NCI-H146 treated with DMSO at 0.1 percent for 48 hours (cell line): Measurements from ENCODE around the gene GRIP2.

Source experiments
- DNase-seq: peaks from one replicate; lab custom pipeline; 2025; ENCODE audit not compliant: unreplicated experiment; lab: John Stamatoyannopoulos, UW

GRIP2 gene

DNA sequence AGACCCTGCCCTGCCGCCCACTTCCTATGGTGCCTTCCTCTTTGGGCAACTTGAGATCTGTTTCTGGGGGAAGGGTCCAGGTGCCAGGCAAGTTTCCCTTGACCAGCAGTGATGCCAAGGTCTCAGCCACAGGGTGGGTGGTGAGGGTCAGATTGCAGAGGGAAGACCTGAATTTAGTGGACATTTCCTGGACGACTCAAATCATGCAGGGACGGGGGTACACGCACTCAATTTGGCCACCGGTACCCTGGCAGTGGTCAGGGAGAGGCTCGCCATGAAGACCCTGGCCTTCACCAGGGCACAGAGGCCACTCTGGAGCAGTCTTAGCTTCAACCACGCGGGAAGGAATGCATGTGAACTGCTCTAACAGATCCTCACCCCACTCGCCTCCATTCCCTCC is 1.5 kb upstream of the GRIP2 start:
- DNase-seq: no peak

DNA sequence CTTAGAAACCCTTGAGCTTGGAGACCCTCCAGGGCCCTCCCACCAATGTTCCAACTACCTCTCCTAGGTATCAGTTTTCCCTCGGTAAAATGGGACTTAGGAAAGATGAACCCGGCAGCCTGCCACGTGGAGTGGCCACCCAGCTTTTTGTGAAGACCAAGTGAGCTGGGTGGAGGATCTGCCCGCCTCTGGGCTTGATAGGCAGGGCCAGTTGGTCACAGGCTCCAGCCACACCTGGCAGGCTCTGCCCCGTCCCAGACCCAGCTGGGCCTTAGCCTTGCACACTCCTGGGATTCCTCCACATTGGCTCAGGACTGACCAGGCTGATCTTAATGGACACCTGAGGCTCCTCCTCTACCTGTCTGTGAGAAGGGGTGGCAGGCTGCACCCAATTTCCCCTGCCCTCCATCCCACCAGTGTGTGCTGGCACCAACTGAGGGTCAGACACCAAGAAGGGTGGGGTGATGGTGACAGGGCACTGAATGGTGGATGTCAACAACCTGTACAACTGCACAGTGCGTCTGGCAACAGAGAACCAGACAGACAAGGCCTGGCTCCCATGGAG is 761 bp upstream of the GRIP2 start:
- DNase-seq: no peak

DNA sequence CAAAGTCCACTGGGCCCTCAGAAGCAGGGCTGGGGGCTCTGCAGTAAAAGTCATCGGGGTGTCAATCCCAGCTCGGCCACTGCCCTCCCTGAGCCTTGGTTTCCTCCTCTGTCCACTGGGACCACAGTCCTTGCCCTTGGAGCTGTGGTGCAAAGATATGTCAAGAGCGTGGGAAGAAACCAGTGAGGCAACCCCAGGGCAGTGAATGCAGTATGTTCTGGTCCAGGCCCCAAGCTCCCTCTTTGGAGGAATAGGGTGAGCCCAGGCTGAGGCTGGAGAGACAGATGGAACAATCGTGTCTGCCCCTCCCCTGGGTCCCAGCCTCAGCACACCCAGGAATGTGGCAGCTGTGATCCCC is 779 bp downstream of the GRIP2 start:
- no peak for DNase-seq

DNA sequence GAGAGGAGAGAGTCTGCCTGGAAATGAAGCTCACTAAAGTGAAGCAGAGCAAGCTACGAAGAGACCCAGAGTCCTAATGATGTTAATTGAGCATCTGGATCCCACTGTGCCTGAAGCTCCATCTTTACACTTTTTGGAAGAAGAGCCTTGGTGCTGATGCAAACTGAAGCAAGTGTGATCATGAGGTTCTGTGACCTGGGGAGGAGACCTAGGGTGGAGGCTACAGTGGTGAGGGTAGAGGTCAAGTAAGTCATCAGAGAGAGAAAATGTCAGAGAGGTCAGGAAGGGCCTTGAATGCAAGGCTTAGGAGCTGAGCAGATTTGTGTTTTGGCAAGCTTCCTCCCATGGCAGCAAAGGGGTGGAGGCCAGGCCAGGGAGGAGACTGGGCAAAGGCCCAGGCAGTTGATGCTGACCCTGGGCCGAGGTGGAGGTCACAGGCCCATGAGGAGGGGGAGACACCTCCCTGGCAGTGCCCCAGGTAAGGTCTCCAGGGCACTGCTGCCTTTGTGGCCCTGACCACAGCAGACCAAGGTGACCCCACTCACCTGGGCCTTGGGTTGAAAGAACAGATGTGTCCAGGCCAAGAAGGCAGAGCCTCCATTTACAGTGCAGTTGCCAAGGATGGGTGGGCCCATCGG is 1.6 kb downstream of the GRIP2 start:
- DNase-seq: no peak

DNA sequence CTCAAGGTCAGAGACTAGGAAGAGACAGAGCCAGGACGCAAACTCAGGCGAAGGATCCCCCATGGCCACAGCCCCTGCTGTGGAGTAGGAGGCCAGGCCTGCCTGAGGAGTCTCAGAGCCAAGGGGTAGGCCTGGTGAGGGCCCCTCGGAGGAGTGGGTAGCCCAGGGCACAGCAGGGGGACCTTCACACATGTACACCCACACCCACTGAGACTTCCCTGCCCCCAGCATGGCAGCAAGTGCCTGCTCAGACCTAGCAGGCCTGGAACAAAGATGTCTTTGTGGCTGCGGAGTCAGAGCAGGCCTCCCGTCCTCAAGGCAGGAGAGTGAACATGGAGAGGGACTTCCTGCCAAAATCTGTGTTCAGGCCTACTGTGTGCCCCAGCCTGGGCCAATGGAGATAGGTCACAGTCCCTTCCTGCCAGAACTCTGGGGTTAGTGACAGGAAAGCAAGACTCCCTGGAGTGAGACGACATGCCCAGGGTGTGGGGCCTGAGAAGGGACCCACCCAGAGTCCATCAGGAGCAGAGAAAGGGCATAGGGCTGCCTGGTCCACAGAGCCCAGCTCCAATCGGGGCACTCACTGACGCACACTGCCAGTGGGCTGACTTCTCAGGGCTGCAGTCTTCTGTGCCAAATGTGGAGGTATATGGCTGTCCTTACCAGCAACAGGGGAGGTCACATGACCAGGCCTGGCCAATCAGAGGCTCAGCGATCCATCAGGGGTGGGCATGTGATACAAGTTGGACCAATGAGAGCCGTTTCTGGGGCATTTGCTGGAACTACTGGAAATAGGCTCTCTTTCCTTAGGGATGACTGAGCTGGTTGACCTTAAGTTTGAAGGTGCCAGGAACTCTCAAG is 2.3 kb downstream of the GRIP2 start:
- no peak for DNase-seq

DNA sequence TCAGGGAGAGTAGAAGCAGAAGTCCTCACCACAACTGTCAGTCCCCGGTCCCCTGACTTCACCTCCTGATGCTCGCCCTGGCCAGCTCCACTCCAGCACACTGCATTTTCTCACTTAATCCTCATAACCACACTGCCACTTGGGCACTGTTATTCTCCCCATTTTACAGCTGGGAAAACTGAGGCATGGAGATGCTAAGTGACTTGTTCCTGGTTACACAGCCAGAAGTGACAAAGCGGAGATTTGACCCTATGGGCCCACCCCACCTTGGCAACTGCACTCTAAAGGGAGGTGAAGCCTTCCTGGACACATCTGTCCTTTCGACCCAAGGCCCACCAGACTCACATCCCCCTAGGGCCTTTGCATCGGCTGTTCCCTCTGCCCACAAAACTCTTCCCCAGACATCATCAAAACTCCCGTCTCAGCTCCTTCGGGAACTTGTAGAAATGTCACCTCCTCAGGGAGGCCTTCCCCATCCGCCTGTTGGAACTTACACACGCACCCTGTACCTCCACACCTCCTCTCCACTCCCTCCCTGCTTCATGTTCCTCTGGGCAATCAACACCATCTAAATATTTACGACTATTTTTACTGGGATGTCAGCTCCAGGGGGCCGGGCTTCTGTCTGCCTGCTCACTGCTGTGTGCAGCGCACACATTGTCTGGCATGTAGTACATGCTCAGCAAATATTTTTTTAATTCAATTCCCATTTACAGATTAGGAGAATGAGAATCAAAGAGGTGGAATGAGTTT is 3.1 kb downstream of the GRIP2 start:
- no peak for DNase-seq

DNA sequence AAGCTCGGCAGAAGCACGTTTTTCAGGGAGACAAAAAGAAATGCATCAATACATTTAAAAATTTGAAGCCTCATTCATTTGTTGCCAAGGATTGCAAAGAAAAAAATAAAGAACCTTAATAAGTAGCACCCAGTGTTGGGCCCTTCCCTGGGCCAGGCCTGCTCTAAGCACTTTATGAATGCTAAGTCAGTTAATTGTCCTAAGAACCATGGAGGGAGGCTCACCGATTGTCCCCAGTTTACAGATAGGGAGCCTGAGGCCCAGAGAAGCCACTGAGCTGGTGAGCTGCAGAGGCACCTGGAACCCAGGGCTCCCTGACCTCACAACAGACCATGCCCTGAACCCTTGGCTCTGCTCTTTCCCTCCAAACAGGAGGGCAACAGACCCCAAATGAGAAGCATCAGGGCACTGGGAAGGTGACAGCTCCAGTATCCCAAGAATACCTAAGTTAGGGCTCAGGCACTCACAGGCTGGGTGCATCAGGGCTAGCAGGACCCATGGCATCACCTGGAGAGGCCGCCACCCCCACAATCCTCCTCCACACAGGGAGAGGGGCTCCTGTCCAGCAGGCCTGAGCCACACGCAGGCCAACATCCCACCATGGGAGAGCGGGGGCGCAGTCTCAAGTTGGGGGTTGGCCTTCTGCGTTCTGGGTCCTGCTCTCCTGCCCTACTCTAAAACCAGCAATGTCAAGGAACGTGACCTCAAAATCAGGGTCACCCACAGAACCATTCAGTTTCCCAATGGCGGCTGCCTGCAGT is 3.9 kb downstream of the GRIP2 start:
- DNase-seq: no peak

DNA sequence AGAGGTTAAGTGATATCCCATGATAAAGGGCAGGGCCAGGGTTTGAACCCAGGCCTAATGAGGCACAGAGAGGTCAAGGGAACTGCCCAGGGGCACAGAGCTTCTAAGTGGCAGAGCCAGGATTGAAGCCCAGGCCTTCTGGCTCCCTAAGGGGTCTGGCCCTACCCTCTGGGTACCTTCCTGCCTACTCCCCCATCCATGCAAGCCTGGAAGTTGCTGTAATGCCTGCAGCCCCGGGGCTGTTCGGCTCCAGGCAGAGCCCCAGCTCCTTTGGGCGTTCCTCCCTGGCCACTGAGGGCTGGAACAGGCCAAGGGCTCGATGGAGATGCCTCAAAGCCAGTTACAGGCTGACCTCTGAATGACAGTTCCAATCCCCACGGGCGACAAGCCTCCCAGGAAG is 4.5 kb downstream of the GRIP2 start:
- DNase-seq: no peak

DNA sequence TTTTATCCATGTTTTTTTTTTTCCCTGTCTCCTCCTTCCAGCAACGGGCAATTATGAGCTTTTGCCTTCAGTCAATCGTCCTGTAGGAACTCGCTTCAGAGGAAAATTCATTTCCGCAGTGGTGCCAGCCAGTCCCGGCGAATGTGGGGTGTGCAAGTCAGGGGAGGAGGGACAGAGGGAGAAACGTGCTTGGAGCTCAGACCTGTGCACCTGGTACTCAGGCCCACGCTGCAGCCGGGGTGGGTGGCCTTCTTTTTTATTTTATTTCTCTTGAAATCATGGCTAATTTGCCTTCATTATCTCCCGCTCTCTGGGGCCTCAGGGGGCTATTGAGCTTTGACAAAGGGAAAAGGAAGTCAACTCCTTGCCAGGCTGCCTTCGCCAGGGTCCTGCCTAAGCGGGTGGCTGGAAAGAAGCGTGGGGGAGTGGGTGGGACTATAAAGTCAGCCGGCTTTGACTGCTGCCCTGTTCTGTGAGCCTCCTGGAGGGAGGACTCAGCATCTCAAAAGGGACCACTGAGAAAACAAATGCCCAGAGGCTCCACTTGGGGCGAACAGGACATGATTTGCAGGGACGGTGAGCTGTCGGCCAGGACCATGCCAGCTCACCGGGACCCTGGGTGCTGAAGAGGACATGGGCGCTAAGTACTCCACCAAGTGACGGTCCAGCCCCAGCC is 5.5 kb downstream of the GRIP2 start:
- peak; percentile 41 for DNase-seq

DNA sequence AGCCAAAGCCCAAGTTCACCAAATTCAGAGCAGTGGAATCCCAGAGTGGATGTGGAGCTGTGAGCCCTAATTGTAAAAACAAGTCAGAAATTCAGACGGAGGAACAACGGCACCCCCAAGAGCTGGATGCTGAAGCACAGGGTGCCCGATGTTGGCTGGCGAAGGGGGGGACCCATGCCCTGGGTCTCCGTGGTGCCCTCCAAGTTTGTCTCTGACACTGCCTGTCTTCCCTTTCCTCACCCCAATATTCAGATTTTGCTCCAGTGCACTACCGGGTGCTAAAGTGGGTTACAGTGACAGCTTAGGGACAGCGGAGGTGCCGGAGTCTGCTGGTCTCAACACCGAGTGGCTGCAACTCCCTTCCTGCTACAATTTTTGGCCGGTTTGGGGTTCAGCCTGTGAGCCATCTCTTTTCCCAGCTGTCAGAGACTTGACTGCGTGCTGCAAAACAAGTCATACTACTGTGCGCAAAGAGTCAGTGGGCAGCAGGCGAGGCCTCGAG is 6.6 kb downstream of the GRIP2 start:
- DNase-seq: no peak

DNA sequence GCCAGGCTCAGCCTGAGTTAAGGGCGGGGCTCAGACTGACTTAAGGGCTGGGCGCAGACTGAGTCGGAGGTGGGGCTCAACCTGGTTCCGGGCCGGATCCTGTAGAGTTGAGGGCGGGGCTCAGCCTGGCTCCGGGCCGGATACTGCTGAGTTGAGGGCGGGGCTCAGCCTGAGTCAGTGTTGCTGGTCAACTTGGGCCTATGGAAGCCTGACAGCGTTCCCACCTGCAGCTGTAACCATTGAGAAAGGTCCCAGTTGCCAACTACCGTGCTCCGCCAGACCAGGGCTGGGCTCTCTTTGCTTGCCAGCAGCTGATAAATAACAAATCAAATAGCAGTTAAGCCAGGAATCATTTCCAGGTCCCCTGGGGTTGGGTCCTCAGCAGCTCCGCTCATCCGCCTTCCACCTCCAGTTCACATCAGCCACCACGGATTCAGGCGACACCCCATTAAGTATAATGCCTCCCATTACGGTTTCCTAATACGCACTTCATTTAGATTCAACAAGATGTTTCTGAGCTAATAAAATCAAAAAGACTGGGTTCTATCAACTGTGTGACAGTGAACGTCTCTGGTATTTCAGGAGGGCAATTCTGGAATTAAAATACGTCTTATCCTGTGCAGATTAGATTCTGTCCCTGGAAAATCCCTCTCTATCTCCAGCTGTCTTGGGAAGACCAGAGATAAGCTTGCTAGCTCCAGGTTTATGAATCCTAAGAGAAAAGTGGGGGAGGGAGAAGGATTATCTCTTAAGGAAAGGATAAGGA is 7.3 kb downstream of the GRIP2 start:
- no peak for DNase-seq

DNA sequence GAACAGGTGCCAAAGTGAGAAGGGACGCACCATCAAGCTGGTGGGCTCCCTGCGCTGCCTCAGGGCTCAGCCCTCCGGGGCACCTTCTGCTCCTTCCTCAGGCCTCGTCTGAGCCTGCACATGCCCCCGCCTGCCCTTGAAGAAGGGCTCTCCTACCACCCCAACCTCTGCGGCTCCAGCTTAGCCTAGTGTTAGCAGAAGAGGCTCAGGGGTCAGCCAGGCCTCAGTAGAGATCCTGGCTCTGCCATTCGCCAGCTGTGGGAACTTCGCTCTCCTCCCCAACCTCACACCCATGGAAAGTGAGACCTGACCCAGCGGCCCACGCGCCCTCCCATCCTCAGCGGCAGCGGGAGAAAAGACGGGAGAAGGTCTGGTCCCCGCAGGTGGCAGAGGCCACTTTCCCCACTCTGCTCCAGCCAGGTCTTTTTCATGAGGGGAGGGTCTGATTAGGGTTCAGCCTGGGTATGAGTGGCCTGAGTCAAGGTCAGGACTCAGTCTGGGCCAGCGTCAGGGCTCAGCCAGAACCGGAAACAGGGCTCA is 8.2 kb downstream of the GRIP2 start:
- DNase-seq: no peak

DNA sequence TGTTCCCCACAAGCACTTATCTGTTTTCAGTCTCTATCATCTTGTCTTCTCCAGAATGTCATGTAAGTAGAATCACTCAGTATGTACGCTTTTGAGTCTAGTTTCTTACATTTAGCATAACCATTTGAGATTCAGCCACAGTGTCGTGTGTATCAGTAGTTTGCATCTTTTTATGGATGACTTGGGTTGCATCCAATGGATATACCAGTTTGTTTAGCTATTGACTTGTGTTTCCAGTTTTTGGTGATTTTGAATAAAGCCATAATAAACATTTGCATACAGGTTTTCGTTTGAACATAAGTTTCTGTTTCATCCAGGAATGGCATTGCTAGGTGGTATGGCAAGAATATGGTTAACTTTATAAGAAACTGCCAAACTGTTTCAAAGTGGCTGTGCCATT is 12.1 kb downstream of the GRIP2 start:
- DNase-seq: no peak

DNA sequence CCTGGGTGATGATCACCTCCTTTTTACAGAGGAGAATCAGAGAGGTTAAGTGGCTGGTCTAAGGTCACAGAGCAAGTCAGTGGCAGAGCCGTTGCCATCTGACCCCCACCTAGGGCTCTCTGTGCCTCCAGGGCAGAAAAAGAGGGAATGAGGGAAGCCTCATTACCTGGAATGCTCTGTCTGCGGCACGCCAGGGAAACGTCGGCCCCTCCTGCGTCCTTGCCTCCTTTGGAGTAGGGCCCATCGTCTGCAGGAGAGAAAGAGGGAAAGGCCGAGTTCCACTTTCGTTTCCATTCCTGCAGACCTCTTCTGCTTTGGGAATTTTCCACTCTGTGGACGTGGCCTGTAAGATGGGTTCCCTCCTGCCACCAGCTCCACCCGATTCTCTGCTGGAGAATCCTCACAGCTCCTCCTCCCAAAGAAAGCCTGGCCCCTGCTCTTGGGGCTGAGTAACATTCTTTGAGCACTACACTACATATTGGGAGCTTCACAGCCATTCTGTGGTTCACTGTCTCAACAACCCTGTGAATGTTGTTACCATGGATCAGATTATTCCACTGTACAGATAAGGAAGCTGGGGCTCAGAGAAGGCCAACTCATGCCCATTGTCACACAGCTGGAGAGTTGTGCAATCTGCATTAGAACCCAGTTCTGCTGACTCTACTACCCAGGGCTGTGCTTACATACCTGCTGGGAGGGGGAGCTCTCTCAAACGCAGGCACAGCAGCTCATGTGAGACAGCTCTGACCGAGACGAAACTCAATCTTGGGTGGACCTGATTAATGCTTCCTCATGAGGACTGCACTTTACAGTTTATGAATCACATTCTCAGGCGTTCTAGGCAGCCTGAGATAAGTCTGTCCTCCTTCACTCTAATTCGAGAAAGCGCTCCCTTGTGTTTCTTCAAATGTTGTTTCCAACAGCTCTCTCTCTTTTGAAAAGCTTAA is 14.2 kb downstream of the GRIP2 start:
- DNase-seq: no peak

DNA sequence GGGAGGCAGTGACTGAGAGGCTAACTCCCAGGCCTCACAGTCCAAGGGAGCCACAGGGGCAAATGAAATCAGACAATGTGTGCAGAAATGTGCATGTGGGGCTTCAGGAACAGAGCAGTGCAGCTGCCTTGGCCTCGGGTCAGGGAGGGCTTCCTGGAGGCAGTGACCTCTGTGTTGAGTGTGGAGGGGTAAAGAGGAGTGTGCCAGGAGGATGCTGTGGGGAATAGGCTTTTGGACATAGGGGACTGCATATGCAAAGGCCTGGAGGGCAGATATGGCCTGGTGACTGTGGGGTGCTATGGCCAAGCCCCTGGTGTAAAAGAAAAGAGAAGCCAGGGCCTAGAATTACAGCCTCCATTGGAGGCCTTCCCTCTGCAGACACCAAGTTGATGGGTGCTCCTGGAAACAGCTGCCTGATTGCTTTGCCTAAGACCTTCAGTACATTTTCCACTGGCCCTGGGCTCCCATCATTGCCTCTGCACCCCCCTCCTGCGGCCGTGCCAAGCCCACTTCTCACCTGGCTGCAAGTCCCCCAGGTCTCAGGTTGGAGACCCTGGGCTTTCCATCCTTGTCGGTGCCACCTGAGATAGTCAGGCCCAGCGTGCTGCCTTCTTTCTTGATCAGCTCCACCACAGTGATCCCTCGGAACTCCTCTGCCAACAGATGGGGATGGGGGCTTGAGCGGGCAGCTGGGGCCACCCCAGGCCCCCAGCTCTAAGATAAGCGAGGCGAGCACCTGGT is 15.1 kb downstream of the GRIP2 start:
- DNase-seq: no peak

DNA sequence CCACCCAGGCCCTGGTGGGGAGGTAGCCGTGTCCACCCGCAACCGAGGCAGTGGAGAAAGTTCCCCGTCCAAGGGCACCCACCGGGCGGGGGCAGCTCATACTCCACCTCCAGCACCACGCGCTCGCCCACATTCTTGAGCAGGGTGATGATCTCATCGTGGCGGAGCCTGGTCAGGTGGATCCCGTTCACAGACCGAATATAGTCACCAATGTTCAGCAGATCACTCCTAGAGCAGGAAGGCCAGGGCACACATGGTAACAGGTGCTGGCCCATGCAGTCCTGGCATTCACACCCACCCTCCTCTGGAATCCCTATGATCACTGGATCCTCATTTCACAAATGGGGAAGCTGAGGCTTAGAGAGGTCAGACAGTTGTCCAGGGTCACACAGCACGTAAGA is 15.8 kb downstream of the GRIP2 start:
- no peak for DNase-seq

DNA sequence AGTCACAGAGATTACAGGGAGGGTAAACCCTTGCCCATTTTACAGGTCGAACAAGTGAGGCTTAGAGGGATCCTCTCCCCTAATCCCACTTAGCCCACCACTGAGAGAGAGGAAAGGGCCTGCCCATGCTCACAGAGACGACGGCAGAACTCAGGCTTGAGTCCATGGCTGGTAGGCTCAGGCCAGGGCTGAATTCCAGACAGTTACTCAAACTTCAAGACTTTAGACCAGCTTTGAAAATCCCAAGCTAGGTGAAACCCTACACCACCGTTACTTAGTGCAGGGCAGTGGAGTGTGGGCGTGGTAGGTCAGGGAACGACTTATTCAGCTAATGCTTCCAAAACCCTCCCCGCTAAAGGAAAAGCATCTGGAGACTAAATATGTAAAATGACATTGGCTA is 16.4 kb downstream of the GRIP2 start:
- no peak for DNase-seq
